Activated CD8-positive, alpha-beta T cell treated with anti-CD3 and anti-CD28 coated beads, Interleukin-2, amount 10 ng/mL, durations not matched to agents 7 days and 5 days (primary cell): ENCODE measurements around the gene C11orf16. TPM values are rescaled to one million over a fixed set of nuclear protein-coding genes. Genes with fewer than 3 reads are reported as not detected.
A peak's percentile ranks its signal among the peaks of the same experiment; 100 is the strongest.
"Not testable (repeated sequence)": the region's sequence is repeated elsewhere in the genome, so short reads cannot be mapped to it uniquely, and the experiment has no call there.

Experiments used
- ATAC-seq: fragments of 150-1000 bp; cut with Tn5 transposase; one replicate; pipeline ENCODE4 v1.10.0; 2021; ENCODE audit warnings: moderate library complexity
- CTCF ChIA-PET: fragments of 350-600 bp; sonication (Branson Sonifier 250); formaldehyde crosslinking; loops from one replicate; lab custom pipeline; 2021; ENCODE audit warnings: antibody characterized with exemption; lab: Charles Lee
- POLR2A ChIA-PET: fragments of 350-600 bp; sonication (Branson Sonifier 250); formaldehyde crosslinking; loops from one replicate; lab custom pipeline; 2021; ENCODE audit warnings: antibody characterized with exemption; lab: Charles Lee
- DNase-seq: peaks from one replicate; pipeline ENCODE4 v3.0.0-alpha.2; 2020
- H3K27ac Mint-ChIP-seq: one replicate; pipeline ENCODE4 v1.8.0; 2021; ENCODE audit warnings: mild to moderate bottlenecking, mixed read lengths
- H3K27me3 Mint-ChIP-seq: one replicate; pipeline ENCODE4 v1.8.0; 2021; ENCODE audit warnings: low read depth, mixed read lengths
- H3K36me3 Mint-ChIP-seq: one replicate; pipeline ENCODE4 v1.8.0; 2021; ENCODE audit warnings: low read depth, mixed read lengths
- H3K4me1 Mint-ChIP-seq: one replicate; pipeline ENCODE4 v1.8.0; 2021; ENCODE audit warnings: low read depth, mixed read lengths
- H3K4me3 Mint-ChIP-seq: one replicate; pipeline ENCODE4 v1.8.0; 2021; ENCODE audit warnings: mild to moderate bottlenecking, mixed read lengths
- H3K9me3 Mint-ChIP-seq: one replicate; pipeline ENCODE4 v1.8.0; 2022; ENCODE audit warnings: mixed read lengths; ENCODE audit not compliant: insufficient read depth
- total RNA-seq, 2 experiments: library from RNA; stranded (reverse); gene quantifications; one replicate each; pipeline ENCODE4 v1.2.3, GENCODE V29; 2021

Gene C11orf16
- total RNA-seq, 2 experiments from 2014 or later, result not detected

DNA sequence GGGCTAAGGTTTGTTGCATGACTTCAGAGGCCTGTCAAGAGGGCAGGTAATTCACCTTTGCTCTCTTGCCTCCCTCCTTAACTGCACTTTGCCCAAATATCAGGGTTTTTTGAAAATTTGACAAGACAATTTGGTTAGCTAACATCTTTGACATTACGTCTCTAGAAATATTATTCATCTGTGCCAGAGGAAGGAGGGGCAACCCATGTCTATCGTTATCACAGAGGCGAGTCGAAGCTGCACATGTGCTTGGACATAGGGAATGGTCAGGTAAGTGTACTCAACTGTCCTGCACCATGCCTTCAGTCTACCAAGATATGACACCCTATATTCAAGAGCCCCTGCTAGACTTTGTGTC is 18.1 kb downstream of the C11orf16 start:
- Mint-ChIP-seq H3K36me3 (peaks cover 36% of the 10 kb centered on the region), H3K9me3 (no peaks in the 10 kb centered on the region), H3K4me3 (peak overlapping the region; percentile 60), H3K27me3 (peaks cover 6% of the 10 kb centered on the region), H3K27ac (peak overlapping the region; percentile 81), H3K4me1 (peaks cover 37% of the 10 kb centered on the region)
- POLR2A ChIA-PET, result interaction anchor here (1.0 kb wide), 1 partner anchor 50 kb away, joined by 3 read pairs; the partner anchor contains the start of gene TMEM9B
- ATAC-seq, result no peak
- no peak for DNase-seq
- CTCF ChIA-PET, result interaction anchor here (0.7 to 5.4 kb wide), 20 partner anchors 9 to 592 kb away, joined by 3 to 141 read pairs (median 4); partner anchors contain the start of genes TMEM41B and TMEM9B

DNA sequence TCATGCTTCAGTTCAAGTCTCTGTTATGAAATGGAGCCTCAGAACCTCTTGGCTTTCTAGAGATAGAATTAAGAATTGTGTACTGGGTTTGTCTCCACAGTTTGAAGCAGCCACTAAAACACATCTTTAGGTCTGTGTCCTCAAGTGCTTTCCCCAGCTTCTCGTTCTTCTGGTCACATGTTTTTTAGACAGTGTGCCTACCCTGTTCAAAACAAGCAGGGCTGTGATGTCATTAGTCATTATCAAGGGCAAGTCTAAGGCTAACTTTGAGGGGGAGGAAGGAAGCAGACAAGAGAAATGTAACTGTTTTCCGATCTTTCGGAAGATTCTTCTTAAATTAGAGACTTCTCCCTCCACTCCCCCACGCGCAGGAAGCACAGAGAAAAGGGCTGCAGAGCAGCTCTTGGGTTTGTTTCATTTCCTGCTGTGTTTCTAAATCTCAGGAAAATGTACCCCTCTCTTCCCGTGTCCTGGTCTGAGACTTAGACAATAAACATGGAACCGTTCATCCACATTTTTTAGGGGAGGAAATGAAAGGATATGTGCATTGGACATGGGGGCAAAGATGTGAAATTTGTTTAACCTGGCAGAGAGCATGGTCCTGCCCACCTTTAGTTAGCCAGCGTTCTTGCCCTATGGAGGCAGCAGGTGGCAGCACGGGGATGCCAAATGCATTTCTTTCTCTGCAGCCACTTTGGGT is 18.6 kb downstream of the C11orf16 start:
- DNase-seq (peak; percentile 73), ATAC-seq (peak; percentile 34)
- Mint-ChIP-seq H3K36me3 (peaks cover 36% of the 10 kb centered on the region), H3K4me3 (peak overlapping the region; percentile 60), H3K4me1 (peaks cover 39% of the 10 kb centered on the region), H3K27me3 (peaks cover 6% of the 10 kb centered on the region), H3K9me3 (no peaks in the 10 kb centered on the region), H3K27ac (peak overlapping the region; percentile 81)
- CTCF ChIA-PET, result interaction anchor here (0.5 to 5.4 kb wide), 27 partner anchors 9 to 1068 kb away, joined by 3 to 141 read pairs (median 4); partner anchors contain the start of genes ASCL3, TMEM41B and TMEM9B
- POLR2A ChIA-PET, result interaction anchor here (1.0 to 1.2 kb wide), 2 partner anchors 45 to 50 kb away, joined by 3 to 5 read pairs; partner anchors contain the start of gene TMEM9B

DNA sequence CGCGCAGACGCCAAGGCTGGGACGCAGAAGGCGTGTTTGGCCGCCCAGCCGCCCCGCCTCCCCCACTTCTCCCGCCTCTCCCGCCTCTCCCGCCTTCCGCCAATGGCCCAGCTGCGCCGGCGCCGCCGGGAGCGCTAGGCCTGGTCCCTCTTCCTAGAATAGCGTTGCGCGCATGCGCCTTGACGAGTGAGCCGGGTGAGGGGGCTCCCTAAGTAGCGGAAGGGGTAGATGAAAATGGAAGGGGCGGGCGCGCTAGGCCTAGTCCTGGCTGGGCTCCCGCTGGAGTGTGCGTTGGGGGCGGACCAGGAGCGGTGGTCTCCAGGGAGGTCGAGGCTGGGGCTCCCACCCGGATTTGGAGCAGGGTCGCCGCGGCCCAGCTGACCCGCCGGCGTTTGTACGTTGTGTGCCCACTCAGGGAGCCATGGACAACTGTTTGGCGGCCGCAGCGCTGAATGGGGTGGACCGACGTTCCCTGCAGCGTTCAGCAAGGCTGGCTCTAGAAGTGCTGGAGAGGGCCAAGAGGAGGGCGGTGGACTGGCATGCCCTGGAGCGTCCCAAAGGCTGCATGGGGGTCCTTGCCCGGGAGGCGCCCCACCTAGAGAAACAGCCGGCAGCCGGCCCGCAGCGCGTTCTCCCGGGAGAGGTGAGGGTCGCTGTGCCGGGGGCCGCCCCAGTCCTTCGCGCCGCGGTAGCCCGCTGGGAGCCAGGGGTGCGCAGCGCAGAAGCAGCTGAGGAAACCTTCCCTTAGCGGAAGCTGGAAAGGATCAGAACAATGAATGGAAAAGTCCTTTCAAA is 21.5 kb downstream of the C11orf16 start, which contains the start of gene AKIP1:
TSS of gene AKIP1 (plus strand) at position 161 of the 795 bp plus-strand sequence. CDS start at position 422, 261 bp downstream.
- ChIA-PET POLR2A (interaction anchor here (0.6 to 1.4 kb wide), 4 partner anchors 23 to 229 kb away, joined by 3 to 10 read pairs (median 5); partner anchors contain the start of genes RPL27A, TMEM9B and TRIM66), CTCF (interaction anchor here (1.0 to 3.6 kb wide), 6 partner anchors 49 to 595 kb away, joined by 3 to 33 read pairs (median 4); partner anchors contain the start of gene TMEM9B)
- ATAC-seq, result peak; percentile 82
- Mint-ChIP-seq H3K27me3 (peaks cover 11% of the 10 kb centered on the region), H3K27ac (peak within 1 kb of the TSS; percentile 85), H3K36me3 (peaks cover 14% of the 10 kb centered on the region), H3K9me3 (no peaks in the 10 kb centered on the region), H3K4me3 (peak within 1 kb of the TSS; percentile 93), H3K4me1 (peaks cover 42% of the 10 kb centered on the region)
- DNase-seq, result peak; percentile 88

DNA sequence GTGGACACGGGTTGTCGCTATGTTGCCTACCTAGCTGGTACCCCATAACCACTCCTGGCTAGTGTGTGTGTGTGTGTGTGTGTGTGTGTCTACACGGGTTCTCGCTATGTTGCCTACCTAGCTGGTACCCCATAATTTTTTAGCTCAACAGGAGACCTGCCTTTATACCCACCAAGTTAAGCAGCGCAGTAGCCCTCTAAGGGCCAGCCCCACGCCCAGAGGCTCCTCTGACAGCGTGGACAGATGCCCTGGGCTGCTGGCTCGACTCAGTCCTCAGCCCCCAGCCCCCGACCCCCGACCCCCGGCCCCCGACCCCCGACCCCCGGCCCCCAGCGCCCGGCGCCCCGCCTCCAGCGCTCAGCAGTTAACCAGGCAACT is 22.1 kb downstream of the C11orf16 start:
- ChIA-PET POLR2A (interaction anchor here (0.7 to 1.0 kb wide), 3 partner anchors 53 to 228 kb away, joined by 4 to 6 read pairs (median 4); partner anchors contain the start of genes RPL27A, TMEM9B and TRIM66), CTCF (interaction anchor here (1.3 to 3.6 kb wide), 3 partner anchors 50 to 227 kb away, joined by 3 to 33 read pairs (median 4); no protein-coding TSS in a partner anchor)
- H3K9me3 Mint-ChIP-seq, result no peaks in the 10 kb centered on the region
- DNase-seq (peak; percentile 29), ATAC-seq (peak; percentile 29)
- H3K27ac Mint-ChIP-seq, result peak overlapping the region; percentile 53
- peak overlapping the region; percentile 93 for H3K4me3 Mint-ChIP-seq
- H3K4me1 Mint-ChIP-seq, result peaks cover 42% of the 10 kb centered on the region
- peaks cover 11% of the 10 kb centered on the region for H3K36me3 Mint-ChIP-seq
- H3K27me3 Mint-ChIP-seq, result peaks cover 11% of the 10 kb centered on the region

DNA sequence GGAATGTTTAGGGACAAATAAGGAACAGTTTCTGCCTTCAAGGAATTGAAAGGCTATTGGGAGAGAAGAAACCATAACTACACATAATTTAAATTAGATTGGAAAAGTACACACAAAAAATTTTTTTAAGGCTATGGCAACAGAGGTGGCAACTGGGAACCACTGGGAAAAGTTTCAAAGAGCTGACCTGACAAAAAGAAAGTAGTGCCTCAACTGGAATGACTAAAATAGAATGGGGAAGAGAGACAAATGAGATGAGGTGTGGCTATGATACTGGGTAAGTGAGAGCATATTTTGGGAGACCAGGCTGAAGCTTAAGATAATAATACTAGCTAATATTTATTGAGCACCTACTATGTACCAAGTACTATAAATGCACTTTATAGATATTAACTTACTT is 24.6 kb downstream of the C11orf16 start:
- Mint-ChIP-seq H3K4me1 (peaks cover 24% of the 10 kb centered on the region), H3K27ac (no peak overlapping the region), H3K9me3 (no peaks in the 10 kb centered on the region), H3K27me3 (peaks cover 21% of the 10 kb centered on the region), H3K4me3 (no peak overlapping the region), H3K36me3 (peaks cover 5% of the 10 kb centered on the region)
- DNase-seq (no peak), ATAC-seq (no peak)
- CTCF ChIA-PET, result interaction anchor here (1.2 kb wide), 1 partner anchor 49 kb away, joined by 4 read pairs; no protein-coding TSS in a partner anchor
- POLR2A ChIA-PET, result no interaction called here

DNA sequence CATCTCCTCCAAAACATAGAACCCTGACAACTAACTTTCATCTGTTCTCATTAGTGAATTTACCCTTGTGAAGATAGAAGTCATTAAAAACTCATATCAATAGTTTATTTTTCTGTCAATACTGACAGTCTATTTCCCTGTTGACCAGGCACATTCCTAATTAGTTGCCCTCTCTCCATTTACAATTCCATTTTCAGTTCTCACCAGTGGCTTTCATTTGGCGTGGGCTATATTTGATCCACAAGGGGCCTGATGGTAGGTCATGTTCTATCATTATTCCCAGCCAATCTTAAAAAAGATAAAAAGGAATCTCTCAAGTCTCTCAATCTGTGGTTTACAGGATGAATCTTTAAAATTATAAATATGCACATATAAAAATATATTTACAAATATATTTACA is 25.6 kb downstream of the C11orf16 start:
- peaks cover 6% of the 10 kb centered on the region for H3K36me3 Mint-ChIP-seq
- H3K4me1 Mint-ChIP-seq, result peaks cover 19% of the 10 kb centered on the region
- H3K27me3 Mint-ChIP-seq, result peaks cover 21% of the 10 kb centered on the region
- no peak for DNase-seq
- no peak overlapping the region for H3K4me3 Mint-ChIP-seq
- ATAC-seq, result no peak
- H3K27ac Mint-ChIP-seq, result no peak overlapping the region
- ChIA-PET POLR2A (no interaction called here), CTCF (no interaction called here)
- H3K9me3 Mint-ChIP-seq, result no peaks in the 10 kb centered on the region

DNA sequence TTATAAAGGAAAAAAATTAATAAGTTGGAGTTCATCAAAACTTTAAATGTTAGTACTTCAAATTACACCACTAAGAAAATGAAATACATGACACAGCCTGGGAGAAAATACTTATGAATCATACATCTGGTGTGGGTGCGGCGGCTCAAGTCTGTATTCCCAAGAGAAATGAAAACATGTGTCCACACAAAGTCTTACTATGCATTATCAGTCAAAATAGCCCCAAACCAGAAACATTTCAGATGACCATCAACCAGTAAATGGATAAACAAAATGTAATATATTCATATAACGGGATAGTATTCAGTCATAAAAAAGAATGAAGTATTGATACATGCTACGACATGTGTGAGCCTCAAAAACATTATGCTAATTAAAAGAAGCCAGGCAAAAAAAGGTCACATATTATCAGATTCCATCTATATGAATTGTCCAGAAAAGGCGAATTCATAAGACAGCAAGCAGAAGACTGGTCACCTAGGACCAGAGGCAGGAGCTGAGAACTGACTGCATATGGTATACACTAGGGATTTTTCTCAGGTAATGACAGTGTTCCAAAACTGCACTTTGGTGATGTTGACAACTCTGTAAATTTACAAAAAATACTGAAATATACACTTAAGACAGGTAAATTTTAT is 27.1 kb downstream of the C11orf16 start:
- Mint-ChIP-seq H3K27ac (no peak overlapping the region), H3K9me3 (no peaks in the 10 kb centered on the region), H3K27me3 (peaks cover 24% of the 10 kb centered on the region), H3K36me3 (peaks cover 5% of the 10 kb centered on the region), H3K4me3 (no peak overlapping the region), H3K4me1 (peaks cover 18% of the 10 kb centered on the region)
- POLR2A ChIA-PET, result no interaction called here
- ATAC-seq, result no peak
- CTCF ChIA-PET, result no interaction called here
- DNase-seq, result no peak

DNA sequence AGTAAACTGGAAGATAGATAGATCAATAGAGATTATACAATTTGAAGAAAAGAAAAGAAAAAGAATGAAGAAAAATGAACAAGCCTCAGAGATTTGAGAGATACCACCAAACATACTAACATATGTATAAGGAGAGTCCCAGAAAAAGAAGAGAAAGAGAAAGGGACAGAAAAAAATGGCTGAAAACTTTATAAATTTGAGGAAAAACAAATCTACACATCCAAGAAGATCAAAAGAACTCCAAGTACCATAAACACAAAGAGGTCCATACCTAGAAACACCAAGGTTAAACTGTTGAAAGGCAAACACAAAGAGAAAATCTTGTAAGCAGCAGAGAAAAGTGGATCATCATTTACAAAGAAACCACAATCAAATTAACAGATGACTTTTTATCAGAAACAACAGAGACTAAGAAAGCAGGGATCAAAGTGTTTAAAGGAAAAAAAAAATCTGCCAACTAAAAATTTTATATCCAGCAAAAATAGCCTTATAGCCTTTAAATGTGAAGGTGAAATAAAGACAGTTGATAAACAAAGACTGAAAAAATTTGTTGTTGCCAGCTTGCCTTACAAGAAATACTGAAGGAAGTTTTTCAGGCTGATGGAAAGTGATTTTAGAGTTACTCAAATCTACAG is 33.5 kb downstream of the C11orf16 start:
- DNase-seq, result no peak

DNA sequence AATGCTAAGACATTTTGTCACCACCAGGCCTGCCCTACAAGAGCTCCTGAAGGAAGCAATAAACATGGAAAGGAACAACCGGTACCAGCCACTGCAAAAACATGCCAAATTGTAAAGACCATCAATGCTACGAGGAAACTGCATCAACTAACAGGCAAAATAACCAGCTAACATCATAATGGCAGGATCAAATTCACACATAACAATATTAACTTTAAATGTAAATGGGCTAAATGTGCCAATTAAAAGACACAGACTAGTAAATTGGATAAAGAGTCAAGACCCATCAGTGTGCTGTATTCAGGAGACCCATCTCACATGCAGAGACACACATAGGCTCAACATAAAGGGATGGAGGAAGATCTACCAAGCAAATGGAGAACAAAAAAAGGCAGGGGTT is 41.6 kb downstream of the C11orf16 start:
- H3K27ac Mint-ChIP-seq, DNase-seq, H3K4me3 Mint-ChIP-seq, ATAC-seq, H3K9me3 Mint-ChIP-seq, H3K36me3 Mint-ChIP-seq, POLR2A ChIA-PET, H3K4me1 Mint-ChIP-seq, CTCF ChIA-PET: not testable (repeated sequence)
- peaks cover 16% of the 10 kb centered on the region for H3K27me3 Mint-ChIP-seq

More for the DNA sequence above, 33.5 kb downstream of the C11orf16 start:
- peaks cover 14% of the 10 kb centered on the region for H3K9me3 Mint-ChIP-seq
- H3K4me1 Mint-ChIP-seq, result no peaks in the 10 kb centered on the region
- H3K27ac Mint-ChIP-seq, result no peak overlapping the region
- no peak overlapping the region for H3K4me3 Mint-ChIP-seq
- H3K27me3 Mint-ChIP-seq, result peaks cover 8% of the 10 kb centered on the region
- H3K36me3 Mint-ChIP-seq, result peaks cover 7% of the 10 kb centered on the region
- ATAC-seq, result no peak
- POLR2A ChIA-PET, result no interaction called here
- CTCF ChIA-PET, result no interaction called here

DNA sequence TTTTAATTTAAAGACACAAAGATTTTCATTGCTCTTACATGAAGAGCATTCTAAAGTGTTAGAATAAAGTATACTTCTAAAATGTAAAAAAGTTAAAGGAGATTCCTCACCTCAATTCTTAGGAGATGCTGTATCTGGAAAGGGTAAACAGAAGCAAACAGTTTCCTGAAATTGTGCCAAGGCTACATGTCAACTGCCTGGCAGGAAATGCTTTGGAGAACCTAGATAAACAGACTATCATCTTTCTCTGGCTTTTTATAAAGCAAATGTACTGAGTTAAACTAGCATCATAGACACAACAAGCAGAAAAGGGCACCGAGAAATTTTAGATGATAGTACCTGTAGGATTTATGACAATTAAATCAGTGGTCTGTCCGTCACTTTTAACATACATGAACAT is 46.4 kb downstream of the C11orf16 start:
- DNase-seq (no peak), ATAC-seq (no peak)
- Mint-ChIP-seq H3K27me3 (peaks cover 23% of the 10 kb centered on the region), H3K36me3 (no peaks in the 10 kb centered on the region), H3K4me3 (no peak overlapping the region), H3K27ac (no peak overlapping the region), H3K4me1 (no peaks in the 10 kb centered on the region), H3K9me3 (no peaks in the 10 kb centered on the region)
- CTCF ChIA-PET, result no interaction called here
- POLR2A ChIA-PET, result no interaction called here

DNA sequence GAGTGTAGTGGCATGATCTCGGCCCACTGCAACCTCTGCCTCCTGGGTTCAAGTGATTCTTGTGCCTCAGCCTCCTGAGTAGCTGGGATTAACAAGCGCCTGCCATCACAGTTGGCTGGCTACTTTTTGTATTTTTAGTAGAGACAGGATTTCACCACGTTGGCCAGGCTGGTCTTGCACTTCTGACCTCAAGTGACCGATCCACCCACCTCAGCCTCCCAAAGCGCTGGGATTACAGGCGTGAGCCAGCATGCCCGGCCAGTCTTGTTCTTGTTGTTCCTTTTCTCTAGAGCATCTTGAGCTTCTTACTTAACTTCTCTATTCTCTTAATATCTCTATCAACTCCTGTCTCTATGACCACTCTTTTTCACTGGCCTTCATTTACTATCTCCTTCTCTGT is 51.2 kb downstream of the C11orf16 start:
- H3K9me3 Mint-ChIP-seq, CTCF ChIA-PET, DNase-seq, H3K36me3 Mint-ChIP-seq, POLR2A ChIA-PET, H3K4me1 Mint-ChIP-seq, H3K4me3 Mint-ChIP-seq, ATAC-seq, H3K27ac Mint-ChIP-seq: not testable (repeated sequence)
- peaks cover 35% of the 10 kb centered on the region for H3K27me3 Mint-ChIP-seq
